ENCODE data around the gene ZNF423.

The ZNF423 gene

DNA sequence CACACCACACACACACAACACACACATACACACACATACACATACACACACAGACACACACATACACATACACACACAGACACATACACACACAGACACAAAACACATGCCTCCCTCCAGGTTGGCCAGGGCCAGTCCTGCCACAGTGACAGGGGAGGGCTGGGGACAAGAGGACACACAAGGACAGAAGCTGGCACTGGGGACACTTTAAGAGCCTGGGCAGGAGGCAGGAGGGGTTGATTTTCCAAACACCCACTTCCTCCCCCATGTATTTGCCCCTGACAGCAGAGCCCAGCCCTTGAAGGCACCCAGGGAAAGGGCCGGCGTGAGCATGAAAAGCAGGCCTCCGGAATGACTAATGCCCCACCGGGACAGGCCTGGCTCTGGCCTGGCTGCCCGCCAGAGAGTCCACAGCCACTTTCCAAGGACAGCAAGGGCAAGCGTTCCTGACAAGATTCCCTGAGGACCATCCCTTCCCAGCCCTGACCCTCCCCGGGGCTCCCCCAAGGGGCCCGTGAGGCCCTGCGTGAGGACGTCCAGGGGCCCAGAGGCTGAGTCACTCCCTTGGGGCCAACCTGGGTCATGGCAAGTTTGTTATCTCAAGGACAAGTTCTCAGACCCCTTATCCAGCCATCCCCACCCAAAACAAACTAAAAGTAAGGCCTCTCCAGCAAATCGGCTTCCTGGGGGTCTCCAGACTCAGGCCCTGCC is 235.6 kb downstream of the ZNF423 start:
- H3K4me1 ChIP-seq (ENCODE audit: insufficient read depth, low read length, severe bottlenecking), result no peaks in the 10 kb centered on the region
- TF ChIP-seq EZH2 (IDR thresholded peaks at IDR 0.05; ENCODE audit: borderline replicate concordance, low read length), result no peak
- TF ChIP-seq, protein P1, sequence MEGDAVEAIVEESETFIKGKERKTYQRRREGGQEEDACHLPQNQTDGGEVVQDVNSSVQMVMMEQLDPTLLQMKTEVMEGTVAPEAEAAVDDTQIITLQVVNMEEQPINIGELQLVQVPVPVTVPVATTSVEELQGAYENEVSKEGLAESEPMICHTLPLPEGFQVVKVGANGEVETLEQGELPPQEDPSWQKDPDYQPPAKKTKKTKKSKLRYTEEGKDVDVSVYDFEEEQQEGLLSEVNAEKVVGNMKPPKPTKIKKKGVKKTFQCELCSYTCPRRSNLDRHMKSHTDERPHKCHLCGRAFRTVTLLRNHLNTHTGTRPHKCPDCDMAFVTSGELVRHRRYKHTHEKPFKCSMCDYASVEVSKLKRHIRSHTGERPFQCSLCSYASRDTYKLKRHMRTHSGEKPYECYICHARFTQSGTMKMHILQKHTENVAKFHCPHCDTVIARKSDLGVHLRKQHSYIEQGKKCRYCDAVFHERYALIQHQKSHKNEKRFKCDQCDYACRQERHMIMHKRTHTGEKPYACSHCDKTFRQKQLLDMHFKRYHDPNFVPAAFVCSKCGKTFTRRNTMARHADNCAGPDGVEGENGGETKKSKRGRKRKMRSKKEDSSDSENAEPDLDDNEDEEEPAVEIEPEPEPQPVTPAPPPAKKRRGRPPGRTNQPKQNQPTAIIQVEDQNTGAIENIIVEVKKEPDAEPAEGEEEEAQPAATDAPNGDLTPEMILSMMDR (IDR thresholded peaks at IDR 0.05; ENCODE audit: low read length), result no peak
- no peak overlapping the region for H3K4me2 ChIP-seq (ENCODE audit: low read length)
- no peaks in the 10 kb centered on the region for H3K79me2 ChIP-seq (ENCODE audit: insufficient read depth, low read length)
- H3K9me3 ChIP-seq (ENCODE audit: low read length), result no peaks in the 10 kb centered on the region
- no peaks in the 10 kb centered on the region for H4K20me1 ChIP-seq (ENCODE audit: insufficient read depth, low read length)
- no peak overlapping the region for H3K4me3 ChIP-seq (ENCODE audit: low read depth, low read length, poor library complexity, severe bottlenecking)
- no peak overlapping the region for H3K9ac ChIP-seq (ENCODE audit: low read length)
- H3K27ac ChIP-seq (ENCODE audit: low read depth, low read length, poor library complexity, severe bottlenecking), result no peak overlapping the region
- H2AFZ ChIP-seq (ENCODE audit: low read length), result no peak overlapping the region
- H3K9me2 ChIP-seq (ENCODE audit: low read depth, low read length), result no peaks in the 10 kb centered on the region
- no peaks in the 10 kb centered on the region for H3F3A ChIP-seq (ENCODE audit: insufficient read depth, low read length)
- H3K36me3 ChIP-seq (ENCODE audit: insufficient read depth, low read length), result no peaks in the 10 kb centered on the region
- H3K27me3 ChIP-seq (ENCODE audit: insufficient read depth, low read length), result no peaks in the 10 kb centered on the region

DNA sequence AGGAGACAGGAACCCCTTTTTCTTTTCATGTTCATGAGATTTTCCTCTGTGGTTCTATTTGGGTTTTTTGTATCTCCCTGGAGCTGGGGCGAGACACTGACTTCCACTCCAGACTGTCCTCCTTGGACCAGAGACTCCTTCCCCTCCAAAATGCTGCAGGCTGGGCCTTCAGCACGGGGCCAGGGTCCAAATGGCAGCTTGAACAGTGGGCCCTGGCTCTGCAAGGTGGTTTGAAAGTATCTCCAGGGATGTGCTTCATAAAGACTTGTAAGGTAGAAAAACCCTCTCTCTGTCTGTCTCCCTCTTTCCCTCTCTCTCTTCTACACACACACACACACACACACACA is 236.1 kb downstream of the ZNF423 start:
- Histone ChIP-seq H2AFZ (ENCODE audit: low read length) (no peak overlapping the region), H3K27ac (ENCODE audit: low read depth, low read length, poor library complexity, severe bottlenecking) (no peak overlapping the region), H3K9me2 (ENCODE audit: low read depth, low read length) (no peaks in the 10 kb centered on the region), H3K9me3 (ENCODE audit: low read length) (no peaks in the 10 kb centered on the region), H3K4me1 (ENCODE audit: insufficient read depth, low read length, severe bottlenecking) (no peaks in the 10 kb centered on the region), H3K4me2 (ENCODE audit: low read length) (no peak overlapping the region), H3K9ac (ENCODE audit: low read length) (no peak overlapping the region), H3K36me3 (ENCODE audit: insufficient read depth, low read length) (no peaks in the 10 kb centered on the region), H4K20me1 (ENCODE audit: insufficient read depth, low read length) (no peaks in the 10 kb centered on the region), H3K27me3 (ENCODE audit: insufficient read depth, low read length) (no peaks in the 10 kb centered on the region), H3K4me3 (ENCODE audit: low read depth, low read length, poor library complexity, severe bottlenecking) (no peak overlapping the region), H3K79me2 (ENCODE audit: insufficient read depth, low read length) (no peaks in the 10 kb centered on the region), H3F3A (ENCODE audit: insufficient read depth, low read length) (no peaks in the 10 kb centered on the region)
- TF ChIP-seq, protein P1 (IDR thresholded peaks at IDR 0.05; ENCODE audit: low read length), result no peak

DNA sequence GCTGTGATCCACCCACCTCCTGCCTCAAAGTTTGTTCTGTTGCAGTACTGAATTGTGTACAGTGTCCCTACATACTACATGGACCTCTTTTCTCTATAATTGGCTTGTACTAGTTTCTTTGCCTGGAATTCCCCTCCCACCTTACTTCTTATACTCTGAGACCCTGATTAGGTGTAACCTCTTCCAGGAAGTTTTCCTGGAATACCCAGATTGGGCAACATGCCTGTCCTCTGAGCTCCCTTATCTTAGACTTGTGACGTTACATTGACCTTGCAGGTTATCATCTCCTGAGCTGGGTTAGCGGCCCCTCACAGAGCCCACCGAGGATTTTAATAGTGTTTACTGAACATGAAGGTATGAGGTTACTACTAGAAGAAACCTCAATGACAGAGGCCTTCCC is 237.0 kb downstream of the ZNF423 start:
- no peak overlapping the region for H3K4me2 ChIP-seq (ENCODE audit: low read length)
- H3K36me3 ChIP-seq (ENCODE audit: insufficient read depth, low read length), result no peaks in the 10 kb centered on the region
- H3K9me3 ChIP-seq (ENCODE audit: low read length), result no peaks in the 10 kb centered on the region
- H3K4me1 ChIP-seq (ENCODE audit: insufficient read depth, low read length, severe bottlenecking), result no peaks in the 10 kb centered on the region
- H3K27ac ChIP-seq (ENCODE audit: low read depth, low read length, poor library complexity, severe bottlenecking), result no peak overlapping the region
- no peak overlapping the region for H2AFZ ChIP-seq (ENCODE audit: low read length)
- H3K9ac ChIP-seq (ENCODE audit: low read length), result no peak overlapping the region
- TF ChIP-seq, protein P1 (IDR thresholded peaks at IDR 0.05; ENCODE audit: low read length), result no peak
- TF ChIP-seq EZH2 (IDR thresholded peaks at IDR 0.05; ENCODE audit: borderline replicate concordance, low read length), result no peak
- H3K4me3 ChIP-seq (ENCODE audit: low read depth, low read length, poor library complexity, severe bottlenecking), result no peak overlapping the region
- no peaks in the 10 kb centered on the region for H3F3A ChIP-seq (ENCODE audit: insufficient read depth, low read length)
- no peaks in the 10 kb centered on the region for H4K20me1 ChIP-seq (ENCODE audit: insufficient read depth, low read length)
- H3K27me3 ChIP-seq (ENCODE audit: insufficient read depth, low read length), result no peaks in the 10 kb centered on the region
- H3K79me2 ChIP-seq (ENCODE audit: insufficient read depth, low read length), result no peaks in the 10 kb centered on the region
- H3K9me2 ChIP-seq (ENCODE audit: low read depth, low read length), result no peaks in the 10 kb centered on the region
